ENCODE results near the gene SLC26A4.

DNA sequence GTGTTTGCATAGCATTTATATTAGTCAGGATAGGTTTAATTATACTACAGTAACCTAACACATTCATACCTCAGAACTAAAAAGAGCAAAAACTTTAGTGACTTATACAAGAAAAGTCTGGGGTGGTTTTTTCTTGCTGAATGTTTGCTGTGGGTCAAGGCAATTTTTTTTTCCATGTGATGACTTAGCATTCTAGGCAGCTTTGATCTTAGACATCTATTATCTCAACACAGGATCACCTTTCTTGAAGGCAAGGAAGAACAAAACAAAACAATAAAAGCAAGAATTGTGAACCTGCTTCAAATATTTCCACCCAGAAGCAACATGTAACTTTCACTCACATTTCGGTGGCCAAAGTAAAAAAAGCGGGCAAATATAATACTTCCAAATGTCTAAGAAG, 62.6 kb downstream of the SLC26A4 start:
- TF ChIP-seq, protein P1, sequence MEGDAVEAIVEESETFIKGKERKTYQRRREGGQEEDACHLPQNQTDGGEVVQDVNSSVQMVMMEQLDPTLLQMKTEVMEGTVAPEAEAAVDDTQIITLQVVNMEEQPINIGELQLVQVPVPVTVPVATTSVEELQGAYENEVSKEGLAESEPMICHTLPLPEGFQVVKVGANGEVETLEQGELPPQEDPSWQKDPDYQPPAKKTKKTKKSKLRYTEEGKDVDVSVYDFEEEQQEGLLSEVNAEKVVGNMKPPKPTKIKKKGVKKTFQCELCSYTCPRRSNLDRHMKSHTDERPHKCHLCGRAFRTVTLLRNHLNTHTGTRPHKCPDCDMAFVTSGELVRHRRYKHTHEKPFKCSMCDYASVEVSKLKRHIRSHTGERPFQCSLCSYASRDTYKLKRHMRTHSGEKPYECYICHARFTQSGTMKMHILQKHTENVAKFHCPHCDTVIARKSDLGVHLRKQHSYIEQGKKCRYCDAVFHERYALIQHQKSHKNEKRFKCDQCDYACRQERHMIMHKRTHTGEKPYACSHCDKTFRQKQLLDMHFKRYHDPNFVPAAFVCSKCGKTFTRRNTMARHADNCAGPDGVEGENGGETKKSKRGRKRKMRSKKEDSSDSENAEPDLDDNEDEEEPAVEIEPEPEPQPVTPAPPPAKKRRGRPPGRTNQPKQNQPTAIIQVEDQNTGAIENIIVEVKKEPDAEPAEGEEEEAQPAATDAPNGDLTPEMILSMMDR (IDR thresholded peaks at IDR 0.05) = no peak
- TF ChIP-seq POLR2A (IDR thresholded peaks at IDR 0.05) (no peak), POLR2AphosphoS5 (IDR thresholded peaks at IDR 0.05) (no peak)
